ENCODE data around the gene TMEM72.

The TMEM72 gene

DNA sequence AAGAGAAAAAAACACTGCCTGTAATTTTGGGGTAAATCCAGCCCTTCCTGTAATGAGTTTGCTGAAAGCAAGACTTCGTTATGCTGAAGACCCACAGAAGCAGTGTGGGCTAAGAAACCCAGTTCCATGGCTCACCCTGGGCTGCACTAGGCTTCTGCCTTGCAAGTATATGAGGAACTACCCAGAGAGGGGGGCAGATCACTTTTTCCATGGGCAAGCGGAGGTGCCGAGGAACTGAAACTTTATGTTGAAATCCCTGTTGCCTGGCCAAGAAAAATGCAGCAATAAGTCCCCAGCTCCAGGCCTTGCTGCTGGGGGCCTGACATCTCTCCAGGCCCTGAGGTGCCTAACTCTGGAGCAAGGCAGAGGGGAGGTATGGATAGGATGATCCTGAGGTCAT, 57.0 kb downstream of the TMEM72 start:
- ChIA-PET POLR2A (ENCODE audit: low non-redundant PET) (no interaction called here), CTCF (interaction anchor here (0.6 kb wide), 1 partner anchor 687 kb away, joined by 3 read pairs; no protein-coding TSS in a partner anchor)
- TF ChIP-seq, protein P1, sequence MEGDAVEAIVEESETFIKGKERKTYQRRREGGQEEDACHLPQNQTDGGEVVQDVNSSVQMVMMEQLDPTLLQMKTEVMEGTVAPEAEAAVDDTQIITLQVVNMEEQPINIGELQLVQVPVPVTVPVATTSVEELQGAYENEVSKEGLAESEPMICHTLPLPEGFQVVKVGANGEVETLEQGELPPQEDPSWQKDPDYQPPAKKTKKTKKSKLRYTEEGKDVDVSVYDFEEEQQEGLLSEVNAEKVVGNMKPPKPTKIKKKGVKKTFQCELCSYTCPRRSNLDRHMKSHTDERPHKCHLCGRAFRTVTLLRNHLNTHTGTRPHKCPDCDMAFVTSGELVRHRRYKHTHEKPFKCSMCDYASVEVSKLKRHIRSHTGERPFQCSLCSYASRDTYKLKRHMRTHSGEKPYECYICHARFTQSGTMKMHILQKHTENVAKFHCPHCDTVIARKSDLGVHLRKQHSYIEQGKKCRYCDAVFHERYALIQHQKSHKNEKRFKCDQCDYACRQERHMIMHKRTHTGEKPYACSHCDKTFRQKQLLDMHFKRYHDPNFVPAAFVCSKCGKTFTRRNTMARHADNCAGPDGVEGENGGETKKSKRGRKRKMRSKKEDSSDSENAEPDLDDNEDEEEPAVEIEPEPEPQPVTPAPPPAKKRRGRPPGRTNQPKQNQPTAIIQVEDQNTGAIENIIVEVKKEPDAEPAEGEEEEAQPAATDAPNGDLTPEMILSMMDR (conservative IDR thresholded peaks at IDR 0.05; ENCODE audit: low read depth), result no peak
- no peak overlapping the region for H3K27ac ChIP-seq
- DNase-seq (ENCODE audit: low spot score), result no peak

DNA sequence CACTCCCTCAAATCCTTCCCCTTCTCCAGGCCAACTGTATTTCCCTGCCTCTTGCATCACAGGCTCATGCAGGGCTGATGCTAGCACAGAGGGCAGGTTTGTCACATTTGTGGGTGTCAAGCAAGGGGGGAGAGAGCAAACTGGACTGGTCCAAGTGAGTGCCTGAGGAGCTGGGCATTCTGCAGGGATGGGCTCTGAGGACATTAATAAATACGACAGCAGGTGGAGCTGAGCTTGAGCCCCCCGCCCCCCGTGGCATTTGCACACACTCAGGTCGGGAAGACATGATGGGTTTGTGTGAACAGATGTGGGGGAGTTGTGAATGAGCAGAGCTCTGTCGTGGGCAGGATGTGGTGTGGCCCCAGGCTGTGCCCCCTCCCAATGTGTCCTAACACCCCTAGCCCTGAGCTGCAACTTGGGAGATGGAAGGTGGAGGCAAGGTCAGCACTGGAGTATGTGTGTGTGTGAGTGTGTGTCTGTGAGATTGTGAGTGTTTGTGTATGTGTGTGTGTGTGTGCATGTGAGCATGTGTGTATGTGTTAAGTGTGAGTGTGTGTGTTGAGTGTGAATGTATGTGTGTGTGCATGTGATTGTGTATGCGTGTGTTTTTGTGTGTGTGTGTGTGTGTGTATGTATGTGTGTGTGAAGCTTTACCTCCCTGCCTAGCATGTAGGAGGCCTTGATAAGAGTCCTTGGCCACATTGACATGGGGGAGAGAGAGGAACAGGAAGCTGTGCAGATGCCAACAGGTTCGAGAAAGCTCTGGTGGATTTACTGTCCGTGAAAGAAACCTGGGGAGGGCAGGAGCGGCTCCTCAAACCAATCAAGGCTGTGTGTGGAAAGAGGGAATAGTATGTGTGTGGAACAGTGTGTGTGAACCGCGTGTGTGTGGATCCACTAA, 57.6 kb downstream of the TMEM72 start:
- CTCF ChIA-PET, result no interaction called here
- no peak for DNase-seq (ENCODE audit: low spot score)
- POLR2A ChIA-PET (ENCODE audit: low non-redundant PET), result no interaction called here

DNA sequence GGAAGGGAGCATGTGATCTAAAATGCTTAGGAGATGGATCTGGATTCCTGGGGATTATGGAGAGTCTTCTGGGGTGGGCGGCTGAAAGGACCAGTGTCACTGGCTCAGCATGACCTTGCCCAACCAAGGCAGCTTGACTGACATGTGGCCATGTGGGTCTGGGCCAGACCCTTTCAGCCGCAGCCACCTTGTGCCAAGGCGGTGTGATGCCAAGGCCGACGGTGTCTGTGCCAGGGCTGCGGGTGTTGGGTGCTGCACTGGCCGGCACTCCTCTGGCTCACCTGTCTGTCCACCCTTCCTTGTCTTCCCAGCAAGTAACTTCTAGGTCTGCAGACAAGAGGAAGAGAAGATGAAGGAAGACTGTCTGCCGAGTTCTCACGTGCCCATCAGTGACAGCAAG, 58.7 kb downstream of the TMEM72 start:
- POLR2A ChIA-PET (ENCODE audit: low non-redundant PET), result no interaction called here
- CTCF ChIA-PET, result no interaction called here
- TF ChIP-seq, protein P1 (conservative IDR thresholded peaks at IDR 0.05; ENCODE audit: low read depth), result no peak
- no peak overlapping the region for H3K27ac ChIP-seq
- DNase-seq (ENCODE audit: low spot score), result no peak

More for the DNA sequence above, 57.6 kb downstream of the TMEM72 start:
- TF ChIP-seq, protein P1 (conservative IDR thresholded peaks at IDR 0.05; ENCODE audit: low read depth), result no peak
- H3K27ac ChIP-seq, result no peak overlapping the region

DNA sequence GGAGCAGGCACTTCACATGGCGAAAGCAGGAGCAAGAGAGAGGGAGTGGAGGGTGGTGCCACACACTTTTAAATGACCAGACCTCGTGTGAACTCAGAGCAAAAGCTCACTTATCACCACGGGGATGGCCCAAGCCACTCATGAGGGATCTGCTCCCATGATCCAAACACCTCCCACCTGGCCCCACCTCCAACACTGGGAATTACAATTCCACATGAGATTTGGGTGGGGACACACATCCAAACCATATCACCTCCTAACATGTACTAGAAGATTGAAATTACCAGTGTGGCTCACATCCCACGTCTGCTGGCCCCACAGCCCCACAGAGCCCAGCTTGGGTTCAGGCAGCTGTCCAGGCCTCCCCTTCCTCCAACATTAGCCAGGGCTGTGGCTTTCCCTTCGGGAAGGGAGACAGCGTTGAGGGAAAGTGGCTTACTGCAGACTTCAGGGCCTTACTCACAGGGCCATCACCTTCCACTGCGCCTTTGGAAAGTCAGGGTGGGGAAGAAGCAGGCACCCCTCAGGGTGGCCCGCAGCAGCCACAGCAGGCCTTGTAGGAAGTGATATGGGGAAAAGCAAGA, 59.8 kb downstream of the TMEM72 start:
- TF ChIP-seq, protein P1 (conservative IDR thresholded peaks at IDR 0.05; ENCODE audit: low read depth), result no peak
- CTCF ChIA-PET, result no interaction called here
- no peak for DNase-seq (ENCODE audit: low spot score)
- POLR2A ChIA-PET (ENCODE audit: low non-redundant PET), result no interaction called here
- H3K27ac ChIP-seq, result no peak overlapping the region

DNA sequence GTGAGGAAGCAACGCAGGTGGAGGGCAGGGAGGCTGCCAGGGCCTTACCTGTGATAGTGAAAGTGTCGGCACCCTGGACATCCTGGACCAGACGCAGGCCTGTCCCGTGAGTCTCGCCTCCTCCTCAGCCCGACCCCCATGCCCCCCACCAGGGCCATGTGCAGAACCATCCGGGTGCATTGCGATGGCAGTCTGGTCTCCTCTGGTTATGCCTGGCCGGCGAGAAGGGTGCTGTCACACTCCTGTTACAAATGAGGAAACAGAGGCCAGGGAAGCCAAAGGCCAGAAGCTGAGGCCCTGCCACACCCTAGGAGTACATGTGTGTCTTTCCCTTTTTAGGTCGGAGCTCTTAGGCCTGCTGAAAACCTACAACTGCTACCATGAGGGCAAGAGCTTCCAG, 60.3 kb downstream of the TMEM72 start:
- POLR2A ChIA-PET (ENCODE audit: low non-redundant PET), result no interaction called here

More for the DNA sequence above, 60.3 kb downstream of the TMEM72 start:
- TF ChIP-seq, protein P1 (conservative IDR thresholded peaks at IDR 0.05; ENCODE audit: low read depth), result no peak
- no peak overlapping the region for H3K27ac ChIP-seq
- CTCF ChIA-PET, result no interaction called here
- no peak for DNase-seq (ENCODE audit: low spot score)

Data from RWPE1 (cell line).